ENCODE results near the gene COMMD3.

COMMD3 gene

DNA sequence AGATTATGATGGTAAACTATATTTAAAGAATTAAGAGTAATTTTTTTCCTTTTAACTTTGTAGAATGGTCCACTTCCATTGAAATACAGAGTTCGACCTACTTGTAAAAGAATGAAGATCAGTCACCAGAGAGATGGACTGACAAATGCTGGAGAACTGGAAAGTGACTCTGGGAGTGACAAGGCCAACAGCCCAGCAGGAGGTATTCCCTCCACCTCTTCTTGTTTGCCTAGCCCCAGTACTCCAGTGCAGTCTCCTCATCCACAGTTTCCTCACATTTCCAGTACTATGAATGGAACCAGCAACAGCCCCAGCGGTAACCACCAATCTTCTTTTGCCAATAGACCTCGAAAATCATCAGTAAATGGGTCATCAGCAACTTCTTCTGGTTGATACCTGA lies 13.0 kb downstream of the COMMD3 start:
- TF ChIP-seq, protein P1, sequence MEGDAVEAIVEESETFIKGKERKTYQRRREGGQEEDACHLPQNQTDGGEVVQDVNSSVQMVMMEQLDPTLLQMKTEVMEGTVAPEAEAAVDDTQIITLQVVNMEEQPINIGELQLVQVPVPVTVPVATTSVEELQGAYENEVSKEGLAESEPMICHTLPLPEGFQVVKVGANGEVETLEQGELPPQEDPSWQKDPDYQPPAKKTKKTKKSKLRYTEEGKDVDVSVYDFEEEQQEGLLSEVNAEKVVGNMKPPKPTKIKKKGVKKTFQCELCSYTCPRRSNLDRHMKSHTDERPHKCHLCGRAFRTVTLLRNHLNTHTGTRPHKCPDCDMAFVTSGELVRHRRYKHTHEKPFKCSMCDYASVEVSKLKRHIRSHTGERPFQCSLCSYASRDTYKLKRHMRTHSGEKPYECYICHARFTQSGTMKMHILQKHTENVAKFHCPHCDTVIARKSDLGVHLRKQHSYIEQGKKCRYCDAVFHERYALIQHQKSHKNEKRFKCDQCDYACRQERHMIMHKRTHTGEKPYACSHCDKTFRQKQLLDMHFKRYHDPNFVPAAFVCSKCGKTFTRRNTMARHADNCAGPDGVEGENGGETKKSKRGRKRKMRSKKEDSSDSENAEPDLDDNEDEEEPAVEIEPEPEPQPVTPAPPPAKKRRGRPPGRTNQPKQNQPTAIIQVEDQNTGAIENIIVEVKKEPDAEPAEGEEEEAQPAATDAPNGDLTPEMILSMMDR (IDR thresholded peaks at IDR 0.05; ENCODE audit: low read depth, low read length, missing control alignments), result no peak
- no peak overlapping the region for H3K4me3 ChIP-seq (ENCODE audit: low read depth, low read length)
- no peak for DNase-seq (ENCODE audit: low read depth)

DNA sequence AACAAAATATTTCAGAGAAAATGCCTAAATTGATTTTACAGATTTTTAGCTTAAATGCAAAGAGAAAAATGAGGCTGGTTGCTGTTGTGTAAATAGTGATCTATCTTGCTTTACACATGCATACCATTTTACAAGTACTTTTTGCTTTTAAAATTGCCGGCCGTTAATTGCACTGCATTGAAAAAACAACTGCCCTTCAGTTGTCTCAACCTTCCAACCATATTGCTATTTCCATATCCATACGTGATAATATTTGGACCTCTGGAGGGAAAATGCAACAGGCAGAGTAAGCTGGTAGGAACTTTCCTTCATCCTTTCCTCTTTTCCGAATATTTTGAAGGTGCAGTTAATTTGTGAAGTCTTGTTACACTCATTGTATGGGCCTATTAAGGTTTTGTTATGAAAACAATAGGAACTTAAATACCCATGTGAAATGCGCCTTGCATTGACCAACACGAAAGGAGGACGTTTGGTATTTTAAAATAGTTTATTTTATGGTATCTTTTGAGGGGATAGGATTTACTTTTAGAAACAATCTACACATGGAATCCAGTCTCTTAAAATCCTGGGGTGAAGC lies 16.0 kb downstream of the COMMD3 start:
- no peak overlapping the region for H3K4me3 ChIP-seq (ENCODE audit: low read depth, low read length)
- no peak for DNase-seq (ENCODE audit: low read depth)
- TF ChIP-seq, protein P1 (IDR thresholded peaks at IDR 0.05; ENCODE audit: low read depth, low read length, missing control alignments), result no peak

DNA sequence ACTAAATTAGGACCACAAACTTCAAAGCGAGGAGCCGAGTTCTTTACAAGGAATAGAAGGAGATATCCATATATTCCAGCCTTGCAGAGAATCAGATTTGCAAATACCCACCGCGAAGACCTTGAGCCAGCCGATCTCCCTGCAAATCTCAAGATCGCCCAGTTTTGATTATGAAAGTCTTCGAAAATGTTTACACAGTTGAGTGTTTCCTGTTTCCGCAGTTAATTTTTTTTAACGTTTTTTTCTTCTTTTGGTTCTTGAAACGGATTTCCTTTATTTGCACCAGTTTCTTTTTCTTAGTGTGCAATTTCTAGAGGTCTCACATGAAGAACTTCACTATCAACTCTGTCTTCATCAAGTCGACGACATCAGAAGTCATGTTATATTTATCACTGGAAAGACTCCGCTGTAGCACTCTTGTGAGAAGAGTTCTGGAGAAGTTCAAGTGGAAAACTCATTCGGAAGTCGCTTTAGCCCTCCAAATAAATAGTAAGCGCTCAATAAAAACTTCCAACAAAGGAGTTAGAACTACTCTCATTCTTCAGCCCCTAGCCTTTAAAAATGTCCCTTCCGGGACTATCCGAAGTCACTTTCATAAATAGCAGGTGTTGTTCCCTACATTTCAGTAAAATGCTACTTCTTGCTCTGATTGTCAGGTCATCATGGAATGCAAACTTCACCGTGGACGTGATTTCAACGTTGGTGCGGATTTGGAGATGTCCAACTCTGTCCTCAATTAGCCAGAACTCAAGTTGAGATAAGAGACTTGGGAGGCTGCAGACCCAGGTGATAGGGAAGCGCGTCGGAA lies 17.2 kb downstream of the COMMD3 start:
- DNase-seq (ENCODE audit: low read depth), result no peak
- H3K4me3 ChIP-seq (ENCODE audit: low read depth, low read length), result no peak overlapping the region
- TF ChIP-seq, protein P1 (IDR thresholded peaks at IDR 0.05; ENCODE audit: low read depth, low read length, missing control alignments), result no peak

DNA sequence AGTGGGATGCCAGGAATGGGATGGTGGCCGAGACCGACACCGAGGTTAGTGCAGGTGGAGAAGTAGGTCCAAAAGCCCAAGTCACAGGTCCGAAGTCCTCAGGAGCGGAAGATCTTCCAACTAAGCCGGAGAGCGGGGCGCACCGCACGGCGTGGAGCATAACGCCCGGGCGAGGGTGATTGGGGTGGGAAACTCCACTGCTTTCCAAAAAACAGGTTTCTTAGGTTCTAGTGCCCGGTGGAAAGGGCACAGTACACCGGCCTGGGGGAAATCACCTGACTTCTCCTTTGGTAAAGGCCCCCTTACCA lies 17.7 kb downstream of the COMMD3 start:
- DNase-seq (ENCODE audit: low read depth), result no peak
- TF ChIP-seq, protein P1 (IDR thresholded peaks at IDR 0.05; ENCODE audit: low read depth, low read length, missing control alignments), result no peak
- no peak overlapping the region for H3K4me3 ChIP-seq (ENCODE audit: low read depth, low read length)

DNA sequence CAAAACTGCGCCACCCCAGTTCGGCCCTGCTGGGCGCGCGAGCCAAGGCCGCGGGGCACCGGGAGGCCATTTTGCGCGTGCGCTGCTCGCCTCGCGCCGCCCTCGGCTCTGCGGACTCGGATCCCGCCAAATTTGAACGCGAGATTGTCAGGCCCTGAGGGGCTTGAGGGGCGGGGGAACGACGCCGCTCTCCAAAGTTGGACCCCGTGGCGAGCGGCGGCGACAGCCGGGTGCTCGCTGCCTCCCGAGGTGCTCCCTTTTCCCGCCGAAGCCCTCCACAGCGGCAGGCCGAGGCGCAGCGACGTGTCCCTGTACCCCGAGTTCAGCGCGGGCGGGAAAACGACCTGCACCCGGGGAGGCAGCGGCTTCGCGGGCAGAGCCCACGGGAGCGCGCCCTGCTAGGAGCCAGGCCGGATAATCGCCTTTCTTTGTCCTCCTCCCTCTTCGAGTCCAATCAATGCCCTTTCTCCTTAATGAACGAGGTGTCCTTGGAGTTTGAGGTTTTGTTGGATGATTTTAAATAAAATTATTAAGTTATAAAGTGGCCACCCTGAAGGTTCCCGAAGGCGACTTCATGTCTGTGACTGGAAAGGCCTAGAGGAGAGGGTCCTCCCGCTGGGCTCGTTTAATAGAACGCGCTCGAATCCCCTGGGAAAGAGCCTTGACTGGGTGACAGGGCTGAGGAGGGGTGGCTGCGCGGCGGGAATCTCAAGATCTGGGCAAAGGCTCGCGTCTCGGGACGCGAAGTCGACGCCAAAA lies 18.4 kb downstream of the COMMD3 start:
- no peak for DNase-seq (ENCODE audit: low read depth)
- TF ChIP-seq, protein P1 (IDR thresholded peaks at IDR 0.05; ENCODE audit: low read depth, low read length, missing control alignments), result no peak
- H3K4me3 ChIP-seq (ENCODE audit: low read depth, low read length), result peak overlapping the region; percentile 55

DNA sequence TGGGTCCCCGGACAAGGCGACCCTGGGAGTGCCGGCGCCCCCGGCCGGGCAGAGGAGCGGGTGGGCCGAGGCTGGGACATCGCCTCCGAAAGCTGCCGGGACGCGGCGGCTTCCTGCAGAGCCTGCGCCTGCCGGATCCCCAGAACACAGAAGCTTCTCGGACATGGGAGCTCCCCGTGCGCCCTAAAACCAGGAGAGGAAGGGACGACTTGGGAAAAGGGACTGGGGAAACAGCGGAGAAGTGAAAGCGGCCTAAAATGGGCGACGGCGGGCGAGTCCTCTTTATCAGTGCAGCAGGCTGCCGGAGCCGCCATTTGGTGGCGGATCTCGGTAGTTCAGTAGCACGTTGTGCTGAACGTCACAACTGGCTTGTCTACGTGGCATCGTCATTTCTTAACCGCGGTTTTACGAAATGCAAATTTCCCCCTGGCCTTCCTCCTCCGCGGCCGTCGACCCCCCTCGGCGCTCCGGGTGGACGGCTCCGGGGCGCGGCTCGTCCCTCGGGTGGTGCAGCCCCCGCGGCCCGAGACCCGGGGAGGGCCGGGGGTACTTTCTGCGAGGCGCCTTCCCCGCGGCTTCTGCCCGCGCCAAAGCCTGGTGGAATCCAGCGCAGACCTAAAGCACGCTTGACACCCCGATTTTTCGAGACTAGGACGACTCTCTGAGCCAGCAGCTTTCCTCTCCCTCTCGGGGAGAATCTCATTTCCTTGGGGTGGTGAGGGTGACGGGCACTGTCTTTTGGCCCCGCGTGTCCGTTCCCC lies 19.2 kb downstream of the COMMD3 start:
- H3K4me3 ChIP-seq (ENCODE audit: low read depth, low read length), result peak overlapping the region; percentile 55
- TF ChIP-seq, protein P1 (IDR thresholded peaks at IDR 0.05; ENCODE audit: low read depth, low read length, missing control alignments), result peak; percentile 22
- no peak for DNase-seq (ENCODE audit: low read depth)

All from GM12864 (cell line).